Measurements from ENCODE around the gene MAN2A1. TPM values are rescaled to one million over a fixed set of nuclear protein-coding genes. Genes with fewer than 3 reads are reported as not detected.

MAN2A1 gene
- total RNA-seq, 1 experiment from 2014 or later = 78.0 TPM

DNA sequence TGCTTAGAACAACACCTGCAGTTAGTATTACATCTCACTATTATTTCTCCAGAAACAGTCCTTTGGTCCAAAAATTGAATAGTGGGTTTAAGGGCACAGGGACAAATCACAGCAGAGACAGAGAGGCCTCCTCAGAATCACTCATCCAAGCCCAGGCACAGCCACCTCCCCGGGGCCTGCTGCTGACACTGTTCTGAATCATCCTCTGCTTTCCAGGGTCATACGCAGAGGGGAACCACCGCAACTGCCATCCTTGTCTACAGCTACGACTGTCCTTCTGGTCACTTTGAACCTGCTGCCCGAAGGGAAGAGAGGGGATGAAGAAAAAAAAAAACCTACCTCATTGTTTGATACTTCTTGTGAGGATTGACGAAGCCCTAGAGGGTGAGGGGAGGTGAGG lies 35.3 kb upstream of the MAN2A1 start:
- Histone ChIP-seq H3K79me1 (ENCODE audit: insufficient read depth, low read depth, low read length, poor library complexity, severe bottlenecking) (no peaks in the 10 kb centered on the region), H3K18ac (ENCODE audit: insufficient read length, low read depth, low read length) (no peak overlapping the region), H3K4me2 (ENCODE audit: insufficient read depth, insufficient read length, low read length) (no peak overlapping the region), H2AK5ac (ENCODE audit: insufficient read length, low read length) (no peak overlapping the region), H3T11ph (ENCODE audit: low read length) (no peak overlapping the region), H3K23me2 (ENCODE audit: insufficient read length, low read depth, low read length, poor library complexity, severe bottlenecking) (no peaks in the 10 kb centered on the region), H4K5ac (ENCODE audit: insufficient read length, low read depth, low read length) (no peak overlapping the region), H2BK15ac (ENCODE audit: low read depth, low read length) (no peak overlapping the region), H2AFZ (ENCODE audit: low read length) (no peak overlapping the region), H3K79me2 (ENCODE audit: insufficient read depth, low read length) (no peaks in the 10 kb centered on the region), H3K4me1 (ENCODE audit: insufficient read depth, low read length) (no peaks in the 10 kb centered on the region), H3K27me3 (ENCODE audit: insufficient read depth, low read length) (no peaks in the 10 kb centered on the region), H2BK20ac (ENCODE audit: low read depth, low read length, poor library complexity, severe bottlenecking) (no peak overlapping the region), H3K23ac (ENCODE audit: insufficient read length, low read depth, low read length) (no peak overlapping the region), H3K27ac (ENCODE audit: insufficient read length, low read depth, low read length) (no peak overlapping the region), H3K14ac (ENCODE audit: insufficient read depth, low read length) (0 out of 2 replicates have a peak overlapping the region, but pooled peaks have one; percentile 18), H2BK5ac (ENCODE audit: insufficient read length, low read length) (no peak overlapping the region), H3K4ac (ENCODE audit: low read depth, low read length) (no peak overlapping the region), H3K56ac (ENCODE audit: insufficient read length, low read depth, low read length) (no peak overlapping the region), H4K91ac (ENCODE audit: insufficient read length, low read depth, low read length) (no peak overlapping the region), H3K9ac (ENCODE audit: extremely low read depth, insufficient read length, low read length) (no peak overlapping the region), H4K8ac (replicated peaks; ENCODE audit: insufficient read length, low read depth, low read length) (no peak overlapping the region), H2BK120ac (ENCODE audit: low read depth, low read length, poor library complexity, severe bottlenecking) (no peak overlapping the region), H3K9me3 (ENCODE audit: control insufficient read depth, low read depth, low read length) (no peaks in the 10 kb centered on the region), H4K20me1 (ENCODE audit: control insufficient read depth, insufficient read depth, insufficient read length) (no peaks in the 10 kb centered on the region), H2BK12ac (ENCODE audit: insufficient read length, low read depth, low read length) (no peak overlapping the region)
- H3K36me3 Mint-ChIP-seq (ENCODE audit: insufficient read depth in 1 of 3, low read depth in 3 of 3) = no peaks in the 10 kb centered on the region
- DNase-seq = no peak
- no peaks in the 10 kb centered on the region for H3K27me3 Mint-ChIP-seq (ENCODE audit: low read depth)
- no peaks in the 10 kb centered on the region for H3K9me3 Mint-ChIP-seq
- H3K27ac Mint-ChIP-seq = 0 out of 7 replicates have a peak overlapping the region, but pooled peaks of 1 of the 3 experiments have one; percentile 34
- H3K4me1 Mint-ChIP-seq = no peaks in the 10 kb centered on the region
- TF ChIP-seq, protein P1, sequence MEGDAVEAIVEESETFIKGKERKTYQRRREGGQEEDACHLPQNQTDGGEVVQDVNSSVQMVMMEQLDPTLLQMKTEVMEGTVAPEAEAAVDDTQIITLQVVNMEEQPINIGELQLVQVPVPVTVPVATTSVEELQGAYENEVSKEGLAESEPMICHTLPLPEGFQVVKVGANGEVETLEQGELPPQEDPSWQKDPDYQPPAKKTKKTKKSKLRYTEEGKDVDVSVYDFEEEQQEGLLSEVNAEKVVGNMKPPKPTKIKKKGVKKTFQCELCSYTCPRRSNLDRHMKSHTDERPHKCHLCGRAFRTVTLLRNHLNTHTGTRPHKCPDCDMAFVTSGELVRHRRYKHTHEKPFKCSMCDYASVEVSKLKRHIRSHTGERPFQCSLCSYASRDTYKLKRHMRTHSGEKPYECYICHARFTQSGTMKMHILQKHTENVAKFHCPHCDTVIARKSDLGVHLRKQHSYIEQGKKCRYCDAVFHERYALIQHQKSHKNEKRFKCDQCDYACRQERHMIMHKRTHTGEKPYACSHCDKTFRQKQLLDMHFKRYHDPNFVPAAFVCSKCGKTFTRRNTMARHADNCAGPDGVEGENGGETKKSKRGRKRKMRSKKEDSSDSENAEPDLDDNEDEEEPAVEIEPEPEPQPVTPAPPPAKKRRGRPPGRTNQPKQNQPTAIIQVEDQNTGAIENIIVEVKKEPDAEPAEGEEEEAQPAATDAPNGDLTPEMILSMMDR (conservative IDR thresholded peaks at IDR 0.05) = no peak
- WGBS (ENCODE audit: extremely low coverage, insufficient read length, low lambda C conversion rate) = no CpG with 5 or more reads among the region's 6 CpGs
- H3K4me3 Mint-ChIP-seq = no peak overlapping the region

Data from H9 (cell line).